ENCODE results near the gene FOXA1.
"Not testable (repeated sequence)": the region's sequence is repeated elsewhere in the genome, so short reads cannot be mapped to it uniquely, and the experiment has no call there.

The FOXA1 gene

DNA sequence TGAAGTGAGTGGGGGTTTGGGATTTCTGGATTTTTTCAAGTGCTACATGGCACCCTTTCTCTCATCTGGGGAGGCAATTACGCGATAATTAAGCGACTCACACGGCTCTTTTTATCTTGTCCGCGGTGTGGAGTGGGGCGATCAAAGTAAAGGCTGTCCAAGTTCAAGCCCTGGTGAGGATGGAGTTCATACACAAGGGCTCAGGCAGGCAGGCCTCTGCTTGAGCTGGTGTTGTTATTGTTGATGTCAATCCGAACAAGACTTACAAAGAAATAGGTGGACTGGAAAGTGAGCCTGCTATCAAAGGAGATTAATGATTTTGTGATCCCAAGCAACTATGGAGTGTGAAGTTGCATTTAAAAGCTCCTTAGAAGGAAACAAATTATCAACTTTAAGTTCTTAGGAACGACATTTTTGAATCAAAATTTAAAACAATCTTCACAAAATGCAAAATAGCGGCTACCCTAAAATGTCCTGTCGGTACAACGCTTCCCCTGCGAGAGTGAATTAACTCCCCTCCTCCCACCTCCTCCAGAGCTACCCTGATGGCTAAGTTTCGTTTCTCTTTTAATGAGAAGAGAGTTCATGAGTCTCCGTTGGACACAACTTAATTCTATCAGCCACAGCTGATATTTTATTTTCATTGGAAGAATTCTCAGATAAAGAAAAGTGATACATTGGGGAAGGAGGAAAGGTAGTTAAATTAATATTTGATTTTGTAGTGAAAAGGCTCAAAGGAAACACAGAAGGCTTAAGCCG, 5.9 kb downstream of the FOXA1 start:
- DNase-seq, result peak; percentile 92

- DNase-seq, result peak; percentile 90
Measured at GRCh38 chr14:37588667-37588955, 6.4 kb downstream of the FOXA1 start.

DNA sequence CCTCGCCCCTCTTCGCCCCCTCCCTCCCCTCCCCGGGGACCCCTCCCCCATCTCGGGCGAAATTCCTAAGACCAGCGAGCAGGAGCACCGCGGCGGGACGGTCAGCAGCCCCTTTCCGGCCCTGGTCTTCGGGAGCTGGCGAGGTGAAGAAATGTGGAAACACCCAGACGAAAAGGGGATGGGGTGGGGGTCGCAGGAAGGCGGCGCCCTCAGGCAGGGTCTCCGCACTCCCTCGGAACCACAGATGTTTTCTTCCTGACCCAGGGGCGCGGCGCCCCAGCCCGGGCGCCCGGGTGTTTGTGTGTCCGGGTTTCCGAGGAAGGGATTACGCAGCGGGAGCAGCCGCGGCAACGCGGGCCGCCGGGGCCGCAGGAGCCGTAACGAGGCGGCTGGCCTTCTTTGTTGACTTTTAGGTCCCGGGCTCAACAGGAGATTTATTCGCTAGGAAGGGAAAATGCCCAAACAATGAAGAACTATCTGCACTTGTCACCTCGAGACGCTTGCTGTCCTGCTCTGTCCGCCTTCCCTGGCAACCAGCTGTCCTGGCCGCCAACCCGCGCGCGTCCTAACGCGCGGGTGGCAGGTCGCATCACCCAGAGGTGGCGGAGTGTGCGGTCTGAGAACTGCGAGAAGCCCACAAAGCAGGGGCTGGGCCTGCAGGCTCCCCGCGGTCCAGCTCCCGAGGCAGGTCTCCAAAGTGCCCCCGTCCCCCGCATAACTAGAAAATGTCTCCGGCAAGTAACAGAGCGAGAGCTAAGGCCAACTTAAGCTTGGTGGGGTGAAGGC, 7.0 kb downstream of the FOXA1 start:
- DNase-seq, result peak; percentile 71

DNA sequence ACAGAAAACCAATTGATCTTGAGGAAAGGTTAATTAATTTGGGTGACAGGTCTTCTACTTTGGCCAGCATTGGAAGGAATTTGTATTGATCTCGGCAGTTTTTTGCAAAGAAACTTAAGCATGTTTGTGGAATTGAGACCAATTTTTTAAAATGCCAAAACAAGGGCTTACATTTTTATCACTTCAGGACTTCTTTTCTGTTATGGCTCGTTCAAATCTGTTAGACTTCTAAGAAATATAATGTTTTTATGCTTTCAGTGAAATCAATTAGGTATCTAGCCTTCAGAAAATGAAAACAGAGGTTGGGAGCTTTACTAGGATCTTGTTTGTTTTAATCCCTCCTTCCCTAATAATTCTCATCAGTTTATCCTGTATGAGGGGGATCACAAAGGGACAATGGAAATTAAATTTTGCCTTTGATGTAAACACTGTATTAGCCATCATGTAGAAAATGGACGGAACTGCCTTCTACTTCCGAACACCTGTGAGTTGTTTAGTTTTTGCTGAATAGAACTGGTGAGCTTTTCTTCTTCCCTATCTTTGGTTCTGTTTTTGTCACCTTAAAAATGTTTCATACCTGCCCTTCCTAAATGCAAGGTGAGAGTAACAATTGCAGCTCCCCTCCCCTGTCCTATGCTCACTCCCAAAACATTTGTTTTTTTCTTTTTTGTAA, 7.8 kb downstream of the FOXA1 start:
- peak; percentile 85 for DNase-seq

GRCh38 chr14:37586797-37587130, 8.3 kb downstream of the FOXA1 start:
- DNase-seq, result no peak

- peak; percentile 87 for DNase-seq
Measured at GRCh38 chr14:37585971-37586796, 8.9 kb downstream of the FOXA1 start.

DNA sequence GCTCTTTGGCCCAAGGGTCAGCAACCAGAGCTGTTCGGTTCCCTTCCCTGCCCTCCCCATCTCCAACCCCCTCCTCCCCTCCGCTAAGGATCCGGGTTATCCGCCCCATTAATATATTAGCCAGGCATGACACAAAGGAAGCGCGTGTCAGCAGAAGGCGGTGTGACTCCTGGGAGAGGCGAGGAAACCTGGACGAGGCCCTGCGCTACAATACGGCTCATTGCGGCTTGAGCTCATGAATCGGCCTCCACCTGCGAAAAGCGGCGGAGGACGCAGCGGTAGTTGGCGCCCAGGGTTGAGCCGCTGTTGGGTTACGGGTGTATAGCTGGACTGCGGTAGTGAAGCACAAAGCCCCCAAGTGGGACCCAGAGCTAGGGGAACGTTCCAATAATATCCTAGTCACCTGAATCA, 9.9 kb downstream of the FOXA1 start:
- peak; percentile 67 for DNase-seq

- DNase-seq, result peak; percentile 47
Measured at GRCh38 chr14:37584211-37585100, 10.6 kb downstream of the FOXA1 start.

DNA sequence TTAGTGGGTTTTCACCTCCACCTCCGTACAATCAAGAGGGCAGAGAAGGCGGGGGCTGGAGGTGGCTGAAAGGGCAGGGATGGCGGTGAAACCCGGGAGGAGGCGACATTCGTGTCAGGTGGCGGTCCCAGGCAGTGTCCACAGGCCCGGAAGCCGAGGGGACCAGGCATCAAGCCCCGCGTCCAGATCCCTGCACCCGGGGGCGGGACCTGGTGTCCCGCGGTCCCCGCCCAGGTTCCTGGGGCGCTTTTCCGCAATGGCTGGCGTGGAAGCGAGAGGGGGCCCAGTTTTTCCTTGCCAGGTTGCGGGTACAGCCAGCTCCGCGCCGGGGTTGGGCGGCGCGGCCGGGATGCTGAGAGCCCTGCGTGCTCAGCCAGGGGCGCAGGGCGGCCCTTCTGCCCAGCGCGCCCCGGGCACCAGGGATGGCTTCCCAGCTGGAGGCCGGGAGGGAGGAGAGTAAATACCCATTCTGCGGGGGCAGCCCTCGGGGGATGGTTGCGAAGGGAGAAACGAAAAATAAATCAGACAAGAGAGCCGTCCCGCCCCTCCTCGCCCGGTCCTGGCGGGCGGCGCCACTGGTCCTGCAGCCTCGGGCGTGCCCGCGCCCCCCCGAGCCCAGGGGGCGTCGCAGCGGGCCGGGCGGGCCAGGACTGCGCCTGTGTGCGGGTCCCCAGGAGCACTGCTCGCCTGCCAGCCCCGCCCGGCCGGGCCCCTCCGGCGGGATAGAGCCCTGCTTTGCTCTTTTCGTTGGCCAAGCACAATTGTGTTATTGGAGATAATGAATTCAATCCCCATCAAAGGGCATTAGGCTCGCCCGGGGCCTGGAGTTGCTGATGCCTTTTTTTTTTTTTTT, 11.5 kb downstream of the FOXA1 start:
- peak; percentile 68 for DNase-seq

DNA sequence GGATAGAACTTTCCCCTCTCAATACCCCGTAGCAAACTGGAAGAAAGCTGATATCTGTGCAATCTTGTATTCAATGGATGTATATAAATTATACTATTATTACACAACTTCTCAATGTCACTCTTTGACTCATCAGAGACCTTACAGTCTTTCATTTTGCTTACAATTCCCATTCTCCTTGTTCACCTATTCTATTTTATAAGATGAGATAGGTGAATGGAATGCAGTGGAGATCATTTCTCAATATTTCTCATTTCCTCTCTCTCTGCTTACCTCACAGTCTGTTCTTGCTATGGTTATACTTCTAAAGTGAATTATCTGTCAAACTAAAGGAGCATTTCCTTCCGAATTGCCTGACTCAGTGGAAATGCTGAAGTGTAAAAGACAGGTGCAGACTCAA, 14.9 kb downstream of the FOXA1 start:
- no peak for DNase-seq

DNA sequence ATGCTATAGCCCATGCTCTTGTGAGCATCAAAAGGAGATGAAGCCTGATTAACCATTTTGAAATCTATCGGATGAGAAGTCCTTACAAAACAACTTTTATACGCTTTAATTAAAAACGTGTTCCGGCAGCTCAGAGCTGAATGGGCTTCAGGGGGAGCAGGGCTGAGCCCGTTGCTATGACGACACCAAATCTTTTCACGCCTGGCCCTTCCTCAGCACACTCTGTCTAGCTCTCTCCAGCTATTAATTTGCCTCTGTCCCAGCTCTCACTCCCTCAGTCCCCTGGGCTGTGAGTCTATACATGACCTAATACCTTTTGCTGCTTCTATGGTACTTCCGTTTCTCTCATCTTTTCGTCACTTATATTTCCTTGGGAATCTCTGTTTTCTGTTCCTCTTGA, 15.8 kb downstream of the FOXA1 start:
- no peak for DNase-seq

DNA sequence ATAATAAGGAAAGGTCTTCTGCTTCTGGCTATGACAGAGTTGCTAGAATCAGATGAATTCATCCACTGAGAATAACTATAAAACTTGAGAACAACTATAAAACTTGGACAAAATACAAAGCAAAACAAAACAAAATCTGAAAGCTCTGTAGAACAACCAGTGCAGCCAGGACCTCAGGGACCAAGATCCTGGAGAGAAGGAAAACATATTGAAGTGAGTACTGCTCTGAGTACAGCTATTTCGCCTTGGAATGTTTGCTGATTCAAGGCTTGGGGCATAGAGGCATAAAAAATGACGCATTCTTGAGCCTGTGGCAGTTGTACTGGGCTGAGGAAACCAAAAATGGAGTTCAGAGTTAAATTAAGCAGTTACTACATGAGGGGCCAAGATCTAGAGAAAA, 21.7 kb downstream of the FOXA1 start:
- no peak for DNase-seq

DNA sequence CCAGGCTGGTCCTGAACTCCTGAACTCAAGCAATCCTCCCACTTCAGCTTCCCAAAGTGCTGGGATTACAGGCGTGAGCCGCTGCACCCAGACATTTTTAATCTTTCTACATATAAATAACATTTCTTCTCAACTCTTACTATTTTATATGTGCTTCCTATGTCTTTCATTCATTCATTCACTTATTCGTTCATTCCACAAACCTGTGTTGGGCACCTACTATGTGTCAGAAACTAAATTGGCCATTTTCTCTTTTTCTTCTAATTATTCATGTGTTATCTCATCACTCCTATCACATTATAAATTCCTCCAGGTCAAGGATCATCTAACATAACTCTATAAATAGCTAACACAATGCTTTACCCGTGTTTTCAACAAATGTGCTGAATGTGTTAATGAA, 23.7 kb downstream of the FOXA1 start:
- DNase-seq, result no peak

- DNase-seq, result no peak
Measured at GRCh38 chr14:37569729-37570128, 25.3 kb downstream of the FOXA1 start.

- DNase-seq, result no peak
Measured at GRCh38 chr14:37566811-37567371, 28.2 kb downstream of the FOXA1 start.

- no peak for DNase-seq
Measured at GRCh38 chr14:37565550-37565949, 29.5 kb downstream of the FOXA1 start.

DNA sequence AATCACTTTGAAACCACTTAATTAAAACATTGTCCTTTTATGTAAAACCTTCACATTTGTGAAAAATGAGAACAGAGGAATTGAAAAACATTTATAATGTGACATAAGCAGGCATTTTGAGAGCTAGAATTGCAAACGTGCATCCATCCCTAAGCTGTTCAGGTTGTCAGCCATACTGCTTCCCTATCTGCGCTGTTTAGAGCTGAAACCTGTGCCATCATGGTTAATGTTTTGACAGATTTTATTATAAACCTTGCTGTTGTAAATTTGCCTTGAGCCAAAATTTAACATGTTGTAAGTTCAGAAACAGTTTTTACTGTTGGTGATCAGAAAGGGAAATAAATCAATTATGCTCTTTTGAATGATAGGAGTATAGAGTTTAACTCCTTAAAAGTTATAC, 31.9 kb downstream of the FOXA1 start:
- DNase-seq, result no peak

- no peak for DNase-seq
Measured at GRCh38 chr14:37559386-37559785, 35.7 kb downstream of the FOXA1 start.

GRCh38 chr14:37558740-37559139, 36.3 kb downstream of the FOXA1 start:
- DNase-seq, result no peak

DNA sequence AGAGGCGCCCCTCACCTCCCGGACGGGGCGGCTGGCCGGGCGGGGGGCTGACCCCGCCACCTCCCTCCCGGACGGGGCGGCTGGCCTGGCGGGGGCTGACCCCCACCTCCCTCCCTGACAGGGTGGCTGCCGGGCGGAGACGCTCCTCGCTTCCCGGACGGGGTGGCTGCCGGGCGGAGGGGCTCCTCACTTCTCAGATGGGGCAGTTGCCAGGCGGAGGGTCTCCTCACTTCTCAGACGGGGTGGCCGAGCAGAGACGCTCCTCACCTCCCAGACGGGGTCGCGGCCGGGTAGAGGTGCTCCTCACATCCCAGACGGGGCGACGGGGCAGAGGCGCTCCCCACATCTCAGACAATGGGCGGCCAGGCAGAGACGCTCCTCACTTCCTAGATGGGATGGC, 39.5 kb downstream of the FOXA1 start:
- DNase-seq, result not testable (repeated sequence)
